Measurements from ENCODE around the gene PITX2.

GRCh38 chr4:110586131-110586850 is 36.6 kb downstream of the PITX2 start:
- TF ChIP-seq ZNF260 (CRISPR knock-in tag; IDR thresholded peaks at IDR 0.05; ENCODE audit: borderline replicate concordance, low read depth) (no peak), ZNF180 (CRISPR knock-in tag; IDR thresholded peaks at IDR 0.05; ENCODE audit: borderline replicate concordance, low read depth) (no peak), ZNF143 (CRISPR knock-in tag; IDR thresholded peaks at IDR 0.05) (no peak), EZH2 (conservative IDR thresholded peaks at IDR 0.05; ENCODE audit: low read depth, low read length) (no peak)
